ENCODE data around the gene DCBLD2.
"Not testable (repeated sequence)": the region's sequence is repeated elsewhere in the genome, so short reads cannot be mapped to it uniquely, and the experiment has no call there.

- TF ChIP-seq, protein P1, sequence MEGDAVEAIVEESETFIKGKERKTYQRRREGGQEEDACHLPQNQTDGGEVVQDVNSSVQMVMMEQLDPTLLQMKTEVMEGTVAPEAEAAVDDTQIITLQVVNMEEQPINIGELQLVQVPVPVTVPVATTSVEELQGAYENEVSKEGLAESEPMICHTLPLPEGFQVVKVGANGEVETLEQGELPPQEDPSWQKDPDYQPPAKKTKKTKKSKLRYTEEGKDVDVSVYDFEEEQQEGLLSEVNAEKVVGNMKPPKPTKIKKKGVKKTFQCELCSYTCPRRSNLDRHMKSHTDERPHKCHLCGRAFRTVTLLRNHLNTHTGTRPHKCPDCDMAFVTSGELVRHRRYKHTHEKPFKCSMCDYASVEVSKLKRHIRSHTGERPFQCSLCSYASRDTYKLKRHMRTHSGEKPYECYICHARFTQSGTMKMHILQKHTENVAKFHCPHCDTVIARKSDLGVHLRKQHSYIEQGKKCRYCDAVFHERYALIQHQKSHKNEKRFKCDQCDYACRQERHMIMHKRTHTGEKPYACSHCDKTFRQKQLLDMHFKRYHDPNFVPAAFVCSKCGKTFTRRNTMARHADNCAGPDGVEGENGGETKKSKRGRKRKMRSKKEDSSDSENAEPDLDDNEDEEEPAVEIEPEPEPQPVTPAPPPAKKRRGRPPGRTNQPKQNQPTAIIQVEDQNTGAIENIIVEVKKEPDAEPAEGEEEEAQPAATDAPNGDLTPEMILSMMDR (IDR thresholded peaks at IDR 0.05), result not testable (repeated sequence)
- not testable (repeated sequence) for TF ChIP-seq POLR2A (IDR thresholded peaks at IDR 0.05)
Measured at GRCh38 chr3:98857258-98857657, 44.2 kb downstream of the DCBLD2 start.

Data from heart left ventricle (tissue), 13 donors.